Measurements from ENCODE around the gene FAM20C. TPM values are rescaled to one million over a fixed set of nuclear protein-coding genes. Genes with fewer than 3 reads are reported as not detected.

Gene FAM20C
- total RNA-seq: 22.1 TPM

DNA sequence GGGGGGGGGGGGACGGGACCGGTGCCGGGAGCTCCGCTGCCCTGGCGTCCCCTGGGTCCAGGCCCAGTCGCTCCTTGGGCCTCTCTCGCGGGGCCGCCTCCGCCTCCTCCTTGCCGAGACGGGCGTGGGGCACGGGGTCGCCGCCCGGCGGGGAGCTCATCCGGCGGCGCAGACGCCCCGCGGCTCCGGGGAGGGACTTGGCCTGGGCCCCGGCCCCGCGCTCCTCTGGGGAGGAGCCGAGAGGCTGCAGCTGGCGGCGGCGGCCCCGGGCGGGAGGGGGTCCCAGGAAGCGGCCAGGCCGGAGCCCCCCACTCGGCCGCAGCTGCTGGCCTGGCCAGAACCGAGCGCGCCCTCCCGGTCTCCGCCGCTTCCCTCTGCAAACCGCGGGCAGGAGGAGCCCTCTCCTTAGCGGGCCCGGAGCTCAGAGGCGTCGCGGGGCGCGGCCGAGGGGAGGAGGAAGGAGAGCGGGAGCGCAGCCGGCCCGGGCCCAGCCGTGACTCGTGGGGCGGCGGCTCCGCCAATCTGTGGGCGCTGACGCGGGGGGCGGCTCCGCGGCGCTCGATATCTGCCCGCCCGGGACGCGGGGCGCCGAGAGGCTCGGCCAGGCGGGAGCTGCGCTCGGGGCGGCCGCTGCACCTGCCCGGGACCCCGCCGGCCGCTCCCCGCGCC is at the start of gene FAM20C:
TSS of gene FAM20C (plus strand) at position 591 of the 669 bp plus-strand sequence. CDS start 629 bp downstream, outside the sequence.
- Histone ChIP-seq H3K27me3 (no peaks in the 10 kb centered on the region), H3K4me3 (peak within 1 kb of the TSS; percentile 50 to 84), H3K4me1 (peaks cover 40% of the 10 kb centered on the region), H3K27ac (peak within 1 kb of the TSS; percentile 84), H3K36me3 (peaks cover 0 to 16% of the 10 kb centered on the region in 2 donors), H3K9me3 (no peaks in the 10 kb centered on the region)
- intact Hi-C loops (cut with DNase I): loop anchor here (5.0 kb wide), 1 partner anchor 45 kb away; no protein-coding TSS in a partner anchor
- TF ChIP-seq, protein P1, sequence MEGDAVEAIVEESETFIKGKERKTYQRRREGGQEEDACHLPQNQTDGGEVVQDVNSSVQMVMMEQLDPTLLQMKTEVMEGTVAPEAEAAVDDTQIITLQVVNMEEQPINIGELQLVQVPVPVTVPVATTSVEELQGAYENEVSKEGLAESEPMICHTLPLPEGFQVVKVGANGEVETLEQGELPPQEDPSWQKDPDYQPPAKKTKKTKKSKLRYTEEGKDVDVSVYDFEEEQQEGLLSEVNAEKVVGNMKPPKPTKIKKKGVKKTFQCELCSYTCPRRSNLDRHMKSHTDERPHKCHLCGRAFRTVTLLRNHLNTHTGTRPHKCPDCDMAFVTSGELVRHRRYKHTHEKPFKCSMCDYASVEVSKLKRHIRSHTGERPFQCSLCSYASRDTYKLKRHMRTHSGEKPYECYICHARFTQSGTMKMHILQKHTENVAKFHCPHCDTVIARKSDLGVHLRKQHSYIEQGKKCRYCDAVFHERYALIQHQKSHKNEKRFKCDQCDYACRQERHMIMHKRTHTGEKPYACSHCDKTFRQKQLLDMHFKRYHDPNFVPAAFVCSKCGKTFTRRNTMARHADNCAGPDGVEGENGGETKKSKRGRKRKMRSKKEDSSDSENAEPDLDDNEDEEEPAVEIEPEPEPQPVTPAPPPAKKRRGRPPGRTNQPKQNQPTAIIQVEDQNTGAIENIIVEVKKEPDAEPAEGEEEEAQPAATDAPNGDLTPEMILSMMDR (IDR thresholded peaks at IDR 0.05): no peak
- TF ChIP-seq POLR2AphosphoS5 (IDR thresholded peaks at IDR 0.05; ENCODE audit: insufficient read depth in 1 of 2, low read depth in 1 of 2) (peak in 1 of 2 donors; percentile 48), POLR2A (IDR thresholded peaks at IDR 0.05) (peak in 1 of 2 donors; percentile 78)
- no peak for DNase-seq (ENCODE audit: extremely low spot score in 2 of 2)

DNA sequence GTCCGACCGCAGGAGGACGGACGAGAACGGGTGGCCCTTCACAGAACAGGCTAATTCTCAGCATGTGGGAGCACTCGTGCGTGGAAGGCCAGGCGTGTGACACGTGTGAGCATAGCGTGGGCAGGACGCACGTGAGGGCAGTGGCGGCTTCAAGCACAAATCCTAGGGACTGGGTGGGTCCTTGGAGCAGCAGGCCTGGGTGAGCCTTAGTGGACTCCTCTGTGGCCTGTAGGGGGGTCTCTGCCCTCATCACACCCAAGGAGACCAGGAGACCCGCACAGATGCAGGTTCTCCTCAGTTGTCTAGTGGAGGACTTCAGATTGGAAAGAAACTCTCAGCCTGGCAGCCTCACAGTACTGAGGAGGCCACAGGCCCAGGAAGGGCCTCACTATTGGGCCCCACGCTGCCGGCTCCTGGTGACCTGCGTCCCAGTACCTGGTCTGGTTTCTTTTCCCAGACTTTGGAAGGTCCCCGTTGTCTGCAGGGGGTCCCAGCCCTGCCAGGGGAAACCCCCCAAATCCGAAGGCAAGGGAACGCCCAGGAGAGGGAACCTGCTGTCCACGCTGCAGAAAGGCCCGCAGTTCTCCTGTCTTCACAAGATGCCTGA is 49.1 kb upstream of the FAM20C start:
- H3K4me1 ChIP-seq: peaks cover 21% of the 10 kb centered on the region
- no peak for DNase-seq (ENCODE audit: extremely low spot score in 2 of 2)

DNA sequence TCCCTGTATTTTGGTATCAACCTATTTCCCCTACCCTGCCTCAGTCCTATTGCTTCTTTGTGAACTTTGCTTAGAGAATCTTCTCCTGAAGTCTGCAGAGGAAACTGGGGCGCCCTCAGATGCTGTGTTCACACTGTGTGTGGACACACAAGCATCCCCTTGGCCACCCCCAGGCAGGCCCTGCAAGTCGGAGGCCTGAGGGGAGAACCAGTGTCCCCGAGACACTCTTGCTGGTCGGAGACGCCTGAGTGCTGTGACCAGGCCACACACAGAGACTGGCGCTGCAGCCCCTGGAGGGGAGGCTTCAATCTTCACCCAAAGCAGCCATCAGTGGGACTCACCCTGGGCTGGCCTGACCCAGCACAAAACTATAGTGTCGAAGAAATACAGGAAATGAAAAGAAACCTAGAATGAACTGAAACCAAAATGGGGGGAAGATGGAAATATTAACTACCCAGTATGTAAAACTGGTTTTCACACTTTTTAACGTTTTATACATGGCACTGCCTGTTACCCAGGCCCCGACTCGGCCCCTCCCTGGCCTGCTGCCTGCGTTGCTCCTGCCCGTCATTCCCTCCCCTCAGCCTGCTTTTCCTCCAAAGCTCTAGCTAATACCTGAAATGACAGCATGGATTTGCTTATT is 48.4 kb upstream of the FAM20C start:
- intact Hi-C loops (cut with DNase I): no loop called here
- H3K4me3 ChIP-seq: no peak overlapping the region
- no peak overlapping the region for H3K27ac ChIP-seq
- H3K9me3 ChIP-seq: no peaks in the 10 kb centered on the region
- TF ChIP-seq, protein P1 (IDR thresholded peaks at IDR 0.05): no peak
- TF ChIP-seq POLR2A (IDR thresholded peaks at IDR 0.05) (no peak), POLR2AphosphoS5 (IDR thresholded peaks at IDR 0.05; ENCODE audit: insufficient read depth in 1 of 2, low read depth in 1 of 2) (no peak)
- H3K27me3 ChIP-seq: no peaks in the 10 kb centered on the region
- no peaks in the 10 kb centered on the region for H3K36me3 ChIP-seq
- peaks cover 21% of the 10 kb centered on the region for H3K4me1 ChIP-seq
- no peak for DNase-seq (ENCODE audit: extremely low spot score in 2 of 2)

More for the DNA sequence above, 49.1 kb upstream of the FAM20C start:
- no peak for TF ChIP-seq POLR2A (IDR thresholded peaks at IDR 0.05)
- TF ChIP-seq, protein P1 (IDR thresholded peaks at IDR 0.05): no peak
- TF ChIP-seq POLR2AphosphoS5 (IDR thresholded peaks at IDR 0.05; ENCODE audit: insufficient read depth in 1 of 2, low read depth in 1 of 2): no peak
- Histone ChIP-seq H3K9me3 (no peaks in the 10 kb centered on the region), H3K27me3 (no peaks in the 10 kb centered on the region), H3K27ac (peak overlapping the region; percentile 59), H3K4me3 (no peak overlapping the region), H3K36me3 (no peaks in the 10 kb centered on the region)
- intact Hi-C loops (cut with DNase I): no loop called here

DNA sequence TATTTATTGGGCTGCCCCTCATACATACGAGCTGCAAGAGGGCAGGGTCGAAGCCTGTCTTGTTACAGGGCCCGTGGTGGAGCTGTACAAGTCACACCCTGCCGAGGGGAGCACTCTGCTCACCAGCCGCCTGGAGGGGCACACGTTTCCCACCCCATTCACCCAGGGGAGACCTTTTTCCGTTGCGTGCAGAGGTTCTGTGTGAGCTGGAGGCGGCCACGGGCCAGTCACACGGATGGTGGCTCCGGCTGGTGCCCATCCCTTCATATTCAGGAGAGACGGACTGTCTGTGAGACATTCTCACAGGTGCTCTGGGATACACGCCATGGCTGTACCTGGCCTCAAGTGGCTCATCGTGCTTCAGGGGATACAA is 47.9 kb upstream of the FAM20C start:
- no peak for DNase-seq (ENCODE audit: extremely low spot score in 2 of 2)
- Histone ChIP-seq H3K27me3 (no peaks in the 10 kb centered on the region), H3K4me1 (peaks cover 21% of the 10 kb centered on the region), H3K27ac (no peak overlapping the region), H3K9me3 (no peaks in the 10 kb centered on the region), H3K36me3 (no peaks in the 10 kb centered on the region), H3K4me3 (no peak overlapping the region)
- TF ChIP-seq, protein P1 (IDR thresholded peaks at IDR 0.05): no peak
- TF ChIP-seq POLR2AphosphoS5 (IDR thresholded peaks at IDR 0.05; ENCODE audit: insufficient read depth in 1 of 2, low read depth in 1 of 2): no peak
- TF ChIP-seq POLR2A (IDR thresholded peaks at IDR 0.05): no peak
- intact Hi-C loops (cut with DNase I): no loop called here
